NOMO-1 (cell line): ENCODE data around the gene PIK3C2G.

ENCODE experiments used
- DNase-seq, 2 experiments: peaks; one replicate each; lab custom pipeline; 2025; ENCODE audit not compliant: unreplicated experiment in 2 of 2; lab: John Stamatoyannopoulos, UW

Gene PIK3C2G

GRCh38 chr12:18546399-18546798 is 285.1 kb downstream of the PIK3C2G start:
- DNase-seq: no peak

GRCh38 chr12:18549598-18549997 is 288.3 kb downstream of the PIK3C2G start:
- no peak for DNase-seq

- DNase-seq: no peak
These were observed 289.8 kb downstream of the PIK3C2G start for GRCh38 chr12:18551106-18551505.

GRCh38 chr12:18551701-18552100 is 290.4 kb downstream of the PIK3C2G start:
- DNase-seq: no peak

- DNase-seq: no peak
These were observed 291.5 kb downstream of the PIK3C2G start for GRCh38 chr12:18552829-18553228.

GRCh38 chr12:18556161-18556560 is 294.8 kb downstream of the PIK3C2G start:
- DNase-seq: no peak

GRCh38 chr12:18559242-18559641 is 297.9 kb downstream of the PIK3C2G start:
- no peak for DNase-seq

GRCh38 chr12:18562531-18562930 is 301.2 kb downstream of the PIK3C2G start:
- no peak for DNase-seq

- no peak for DNase-seq
These were observed 303.0 kb downstream of the PIK3C2G start for GRCh38 chr12:18564306-18564705.

- DNase-seq: no peak
These were observed 306.5 kb downstream of the PIK3C2G start for GRCh38 chr12:18567787-18568186.

GRCh38 chr12:18570543-18570942 is 309.2 kb downstream of the PIK3C2G start:
- DNase-seq: no peak

- no peak for DNase-seq
These were observed 314.8 kb downstream of the PIK3C2G start for GRCh38 chr12:18576104-18576626.

- DNase-seq: no peak
These were observed 315.3 kb downstream of the PIK3C2G start for GRCh38 chr12:18576648-18577047.

- no peak for DNase-seq
These were observed 316.9 kb downstream of the PIK3C2G start for GRCh38 chr12:18578191-18578590.

- no peak for DNase-seq
These were observed 319.0 kb downstream of the PIK3C2G start for GRCh38 chr12:18580291-18580690.

- no peak for DNase-seq
These were observed 319.4 kb downstream of the PIK3C2G start for GRCh38 chr12:18580706-18581105.

- no peak for DNase-seq
These were observed 320.1 kb downstream of the PIK3C2G start for GRCh38 chr12:18581232-18581962.

GRCh38 chr12:18583655-18584054 is 322.3 kb downstream of the PIK3C2G start:
- DNase-seq: no peak

GRCh38 chr12:18586581-18586980 is 325.3 kb downstream of the PIK3C2G start:
- no peak for DNase-seq

- no peak for DNase-seq
These were observed 328.0 kb downstream of the PIK3C2G start for GRCh38 chr12:18589316-18589715.

GRCh38 chr12:18591473-18591872 is 330.2 kb downstream of the PIK3C2G start:
- no peak for DNase-seq

GRCh38 chr12:18595412-18595811 is 334.1 kb downstream of the PIK3C2G start:
- no peak for DNase-seq

- DNase-seq: no peak
These were observed 340.6 kb downstream of the PIK3C2G start for GRCh38 chr12:18601962-18602361.
